ENCODE measurements around the gene SLC11A2.

The SLC11A2 gene

GRCh38 chr12:51025836-51026638, at the start of gene SLC11A2:
Gene SLC11A2 (minus strand): TSS chr12:51026384. CDS start chr12:51010728, 15,656 bp downstream.
- H3K27me3 ChIP-seq (ENCODE audit: insufficient read depth, low read length): no peaks in the 10 kb centered on the region
- H3K4me3 ChIP-seq (ENCODE audit: low read depth, low read length): peak within 1 kb of the TSS; percentile 95
- peak within 1 kb of the TSS; percentile 83 for H2AFZ ChIP-seq (ENCODE audit: low read length, unreplicated experiment)
- H3K27ac ChIP-seq (ENCODE audit: low read depth, low read length): peak within 1 kb of the TSS; percentile 94
- H3K36me3 ChIP-seq (ENCODE audit: insufficient read depth, low read length): no peaks in the 10 kb centered on the region
- peaks cover 43% of the 10 kb centered on the region for H3K79me2 ChIP-seq (ENCODE audit: control insufficient read depth, insufficient read depth, low read length, unreplicated experiment)
- peaks cover 14% of the 10 kb centered on the region for H3K4me1 ChIP-seq (ENCODE audit: control insufficient read depth, insufficient read depth, low read length, unreplicated experiment)

GRCh38 chr12:51075390-51075789, 49.2 kb upstream of the SLC11A2 start:
- no peak overlapping the region for H3K27ac ChIP-seq (ENCODE audit: low read depth, low read length)
- peaks cover 39% of the 10 kb centered on the region for H3K79me2 ChIP-seq (ENCODE audit: control insufficient read depth, insufficient read depth, low read length, unreplicated experiment)
- H3K4me3 ChIP-seq (ENCODE audit: low read depth, low read length): no peak overlapping the region
- no peaks in the 10 kb centered on the region for H3K4me1 ChIP-seq (ENCODE audit: control insufficient read depth, insufficient read depth, low read length, unreplicated experiment)
- H2AFZ ChIP-seq (ENCODE audit: low read length, unreplicated experiment): no peak overlapping the region
- no peaks in the 10 kb centered on the region for H3K27me3 ChIP-seq (ENCODE audit: insufficient read depth, low read length)
- peaks cover 9% of the 10 kb centered on the region; the same call in 1 of the 2 replicates for H3K36me3 ChIP-seq (ENCODE audit: insufficient read depth, low read length)

GRCh38 chr12:51071663-51072062, 45.5 kb upstream of the SLC11A2 start:
- H3K4me3 ChIP-seq (ENCODE audit: low read depth, low read length): no peak overlapping the region
- peaks cover 17% of the 10 kb centered on the region for H3K79me2 ChIP-seq (ENCODE audit: control insufficient read depth, insufficient read depth, low read length, unreplicated experiment)
- no peak overlapping the region for H2AFZ ChIP-seq (ENCODE audit: low read length, unreplicated experiment)
- no peak overlapping the region for H3K27ac ChIP-seq (ENCODE audit: low read depth, low read length)
- no peaks in the 10 kb centered on the region for H3K4me1 ChIP-seq (ENCODE audit: control insufficient read depth, insufficient read depth, low read length, unreplicated experiment)
- H3K36me3 ChIP-seq (ENCODE audit: insufficient read depth, low read length): peaks cover 13% of the 10 kb centered on the region; the same call in 1 of the 2 replicates
- H3K27me3 ChIP-seq (ENCODE audit: insufficient read depth, low read length): no peaks in the 10 kb centered on the region

- Histone ChIP-seq H3K79me2 (ENCODE audit: control insufficient read depth, insufficient read depth, low read length, unreplicated experiment) (peaks cover 3% of the 10 kb centered on the region), H3K4me3 (ENCODE audit: low read depth, low read length) (no peak overlapping the region), H3K27ac (ENCODE audit: low read depth, low read length) (no peak overlapping the region), H2AFZ (ENCODE audit: low read length, unreplicated experiment) (no peak overlapping the region), H3K36me3 (ENCODE audit: insufficient read depth, low read length) (peaks cover 13% of the 10 kb centered on the region; the same call in 1 of the 2 replicates), H3K27me3 (ENCODE audit: insufficient read depth, low read length) (no peaks in the 10 kb centered on the region), H3K4me1 (ENCODE audit: control insufficient read depth, insufficient read depth, low read length, unreplicated experiment) (no peaks in the 10 kb centered on the region)
These were observed 43.8 kb upstream of the SLC11A2 start for GRCh38 chr12:51070004-51070403.

GRCh38 chr12:51067771-51068170, 41.6 kb upstream of the SLC11A2 start:
- no peaks in the 10 kb centered on the region for H3K4me1 ChIP-seq (ENCODE audit: control insufficient read depth, insufficient read depth, low read length, unreplicated experiment)
- no peak overlapping the region for H3K4me3 ChIP-seq (ENCODE audit: low read depth, low read length)
- H3K36me3 ChIP-seq (ENCODE audit: insufficient read depth, low read length): peaks cover 15% of the 10 kb centered on the region
- H3K27me3 ChIP-seq (ENCODE audit: insufficient read depth, low read length): no peaks in the 10 kb centered on the region
- no peak overlapping the region for H3K27ac ChIP-seq (ENCODE audit: low read depth, low read length)
- no peaks in the 10 kb centered on the region for H3K79me2 ChIP-seq (ENCODE audit: control insufficient read depth, insufficient read depth, low read length, unreplicated experiment)
- no peak overlapping the region for H2AFZ ChIP-seq (ENCODE audit: low read length, unreplicated experiment)

- Histone ChIP-seq H3K79me2 (ENCODE audit: control insufficient read depth, insufficient read depth, low read length, unreplicated experiment) (no peaks in the 10 kb centered on the region), H3K4me1 (ENCODE audit: control insufficient read depth, insufficient read depth, low read length, unreplicated experiment) (no peaks in the 10 kb centered on the region), H2AFZ (ENCODE audit: low read length, unreplicated experiment) (no peak overlapping the region), H3K36me3 (ENCODE audit: insufficient read depth, low read length) (peaks cover 20% of the 10 kb centered on the region), H3K27ac (ENCODE audit: low read depth, low read length) (no peak overlapping the region), H3K27me3 (ENCODE audit: insufficient read depth, low read length) (no peaks in the 10 kb centered on the region), H3K4me3 (ENCODE audit: low read depth, low read length) (no peak overlapping the region)
These were observed 41.0 kb upstream of the SLC11A2 start for GRCh38 chr12:51067229-51067628.

- Histone ChIP-seq H3K79me2 (ENCODE audit: control insufficient read depth, insufficient read depth, low read length, unreplicated experiment) (no peaks in the 10 kb centered on the region), H3K27ac (ENCODE audit: low read depth, low read length) (no peak overlapping the region), H3K4me1 (ENCODE audit: control insufficient read depth, insufficient read depth, low read length, unreplicated experiment) (no peaks in the 10 kb centered on the region), H3K36me3 (ENCODE audit: insufficient read depth, low read length) (peaks cover 14% of the 10 kb centered on the region), H3K27me3 (ENCODE audit: insufficient read depth, low read length) (no peaks in the 10 kb centered on the region), H3K4me3 (ENCODE audit: low read depth, low read length) (no peak overlapping the region), H2AFZ (ENCODE audit: low read length, unreplicated experiment) (no peak overlapping the region)
These were observed 39.3 kb upstream of the SLC11A2 start for GRCh38 chr12:51065530-51065929.

- no peaks in the 10 kb centered on the region for H3K79me2 ChIP-seq (ENCODE audit: control insufficient read depth, insufficient read depth, low read length, unreplicated experiment)
- no peak overlapping the region for H3K27ac ChIP-seq (ENCODE audit: low read depth, low read length)
- peaks cover 22% of the 10 kb centered on the region for H3K36me3 ChIP-seq (ENCODE audit: insufficient read depth, low read length)
- H3K27me3 ChIP-seq (ENCODE audit: insufficient read depth, low read length): no peaks in the 10 kb centered on the region
- H3K4me3 ChIP-seq (ENCODE audit: low read depth, low read length): no peak overlapping the region
- H3K4me1 ChIP-seq (ENCODE audit: control insufficient read depth, insufficient read depth, low read length, unreplicated experiment): no peaks in the 10 kb centered on the region
- H2AFZ ChIP-seq (ENCODE audit: low read length, unreplicated experiment): no peak overlapping the region
These were observed 36.6 kb upstream of the SLC11A2 start for GRCh38 chr12:51062631-51063397.

GRCh38 chr12:51059086-51059485, 32.9 kb upstream of the SLC11A2 start:
- no peaks in the 10 kb centered on the region for H3K27me3 ChIP-seq (ENCODE audit: insufficient read depth, low read length)
- peaks cover 25% of the 10 kb centered on the region for H3K36me3 ChIP-seq (ENCODE audit: insufficient read depth, low read length)
- no peak overlapping the region for H2AFZ ChIP-seq (ENCODE audit: low read length, unreplicated experiment)
- no peak overlapping the region for H3K27ac ChIP-seq (ENCODE audit: low read depth, low read length)
- H3K4me3 ChIP-seq (ENCODE audit: low read depth, low read length): no peak overlapping the region
- H3K4me1 ChIP-seq (ENCODE audit: control insufficient read depth, insufficient read depth, low read length, unreplicated experiment): peaks cover 6% of the 10 kb centered on the region
- no peaks in the 10 kb centered on the region for H3K79me2 ChIP-seq (ENCODE audit: control insufficient read depth, insufficient read depth, low read length, unreplicated experiment)

GRCh38 chr12:51056242-51056641, 30.1 kb upstream of the SLC11A2 start:
- no peaks in the 10 kb centered on the region for H3K79me2 ChIP-seq (ENCODE audit: control insufficient read depth, insufficient read depth, low read length, unreplicated experiment)
- H3K36me3 ChIP-seq (ENCODE audit: insufficient read depth, low read length): peaks cover 24% of the 10 kb centered on the region; the same call in 1 of the 2 replicates
- H3K4me3 ChIP-seq (ENCODE audit: low read depth, low read length): no peak overlapping the region
- H3K27me3 ChIP-seq (ENCODE audit: insufficient read depth, low read length): no peaks in the 10 kb centered on the region
- peaks cover 6% of the 10 kb centered on the region for H3K4me1 ChIP-seq (ENCODE audit: control insufficient read depth, insufficient read depth, low read length, unreplicated experiment)
- H3K27ac ChIP-seq (ENCODE audit: low read depth, low read length): no peak overlapping the region
- H2AFZ ChIP-seq (ENCODE audit: low read length, unreplicated experiment): no peak overlapping the region

All from ACC112 (cell line).